Breast epithelium (tissue), 3 donors: Measurements from ENCODE around the gene UBR2.

Experiments
- CTCF ChIP-seq, 3 donors: fragments of 450-650 bp; IDR thresholded peaks; one replicate each; pipeline ENCODE4 v1.5.1; 2016 to 2017; ENCODE audit warnings: antibody characterized with exemption in 3 of 3, mild to moderate bottlenecking in 3 of 3, moderate library complexity in 3 of 3
- POLR2A ChIP-seq: fragments of 450-650 bp; IDR thresholded peaks from one replicate; pipeline ENCODE4 v1.6.1; 2016; ENCODE audit warnings: antibody characterized with exemption, mild to moderate bottlenecking, moderate library complexity
- POLR2AphosphoS5 ChIP-seq, 3 donors: sonication (generic); formaldehyde crosslinking; IDR thresholded peaks; one replicate each; pipeline ENCODE4 v1.6.1; 2017; ENCODE audit warnings: antibody characterized with exemption in 3 of 3

- no peak for TF ChIP-seq POLR2A
- TF ChIP-seq CTCF (IDR thresholded peaks at IDR 0.05) = no peak
- TF ChIP-seq POLR2AphosphoS5 (IDR thresholded peaks at IDR 0.05) = no peak
These were observed 33.1 kb upstream of the UBR2 start for GRCh38 chr6:42530751-42531150.
